Ammon's horn (tissue), 1 donor: ENCODE data around the gene PARD3.
"Not testable (repeated sequence)": the region's sequence is repeated elsewhere in the genome, so short reads cannot be mapped to it uniquely, and the experiment has no call there.

Experiments
- DNase-seq: peaks from one replicate; pipeline ENCODE4 v3.0.0-alpha.2; 2016; ENCODE audit warnings: low spot score

The PARD3 gene

DNA sequence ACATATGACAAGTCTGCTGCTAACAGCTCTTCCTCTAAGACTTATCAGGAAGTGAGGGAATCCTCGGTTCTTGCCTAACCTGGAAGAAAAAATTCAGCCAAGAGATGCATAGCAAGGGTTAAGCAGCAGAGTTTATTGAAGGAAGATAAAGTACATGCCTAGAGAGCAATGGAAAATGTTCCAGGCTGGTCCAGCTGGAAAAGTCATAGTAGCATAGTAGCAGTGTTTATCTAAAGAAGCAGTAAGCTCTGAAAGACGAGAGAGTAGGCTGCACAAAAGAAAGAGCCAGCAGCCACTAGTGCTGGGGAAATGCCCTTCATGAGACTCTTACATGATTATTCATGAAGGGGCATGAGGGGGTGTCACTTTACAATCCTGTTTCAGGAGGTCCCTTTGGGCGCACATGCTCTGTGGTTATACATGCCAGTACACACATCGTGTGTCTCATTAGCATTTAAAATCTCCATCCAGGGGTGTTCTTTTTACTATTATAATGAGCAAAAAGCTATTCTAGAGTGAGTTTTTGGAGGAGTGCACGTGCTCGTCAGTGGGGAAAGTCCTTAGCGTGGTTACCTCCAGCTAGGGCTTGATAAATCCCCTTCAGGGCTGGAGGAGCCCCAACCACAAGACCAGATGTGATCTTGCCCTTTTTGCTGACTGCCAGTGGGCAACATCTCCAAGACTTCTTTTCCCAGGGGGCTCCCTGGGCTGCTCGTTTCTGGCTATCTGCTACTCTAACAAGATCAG is 716.1 kb downstream of the PARD3 start:
- no peak for DNase-seq

DNA sequence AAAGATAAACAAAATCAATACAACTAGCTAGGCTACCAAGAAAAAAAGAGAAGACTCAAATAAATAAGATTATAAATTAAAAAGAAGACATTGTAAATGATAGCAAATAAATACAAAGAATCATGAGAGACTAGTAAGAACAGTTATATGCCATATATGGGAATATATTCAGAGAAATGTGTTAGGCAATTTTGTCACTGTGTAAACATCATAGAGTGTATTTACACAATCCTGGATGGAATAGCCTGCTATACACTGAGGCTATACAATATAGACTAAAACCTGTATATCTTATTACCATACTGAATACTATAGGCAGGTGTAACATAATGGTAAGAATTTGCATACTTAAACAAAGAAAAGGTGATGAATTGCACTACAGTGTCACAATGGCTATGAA is 717.4 kb downstream of the PARD3 start:
- no peak for DNase-seq

DNA sequence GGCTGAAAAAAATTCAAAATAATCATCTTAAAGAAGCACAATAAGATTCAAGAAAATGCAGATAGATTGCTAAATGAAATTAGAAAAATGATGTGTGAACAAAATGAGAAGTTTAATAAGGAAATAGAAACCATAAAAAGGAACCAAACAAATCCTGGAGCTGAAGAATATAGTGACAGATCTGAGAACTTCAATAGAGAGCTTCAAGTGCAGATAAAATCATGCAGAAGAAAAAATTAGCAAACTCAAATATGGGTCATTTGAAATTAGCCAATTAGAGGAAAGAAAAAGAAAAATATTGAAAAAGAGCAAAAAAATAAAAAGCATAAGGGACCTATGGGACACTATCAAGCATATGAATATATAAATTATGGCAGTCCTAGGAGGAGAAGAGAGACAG is 720.1 kb downstream of the PARD3 start:
- DNase-seq: no peak

DNA sequence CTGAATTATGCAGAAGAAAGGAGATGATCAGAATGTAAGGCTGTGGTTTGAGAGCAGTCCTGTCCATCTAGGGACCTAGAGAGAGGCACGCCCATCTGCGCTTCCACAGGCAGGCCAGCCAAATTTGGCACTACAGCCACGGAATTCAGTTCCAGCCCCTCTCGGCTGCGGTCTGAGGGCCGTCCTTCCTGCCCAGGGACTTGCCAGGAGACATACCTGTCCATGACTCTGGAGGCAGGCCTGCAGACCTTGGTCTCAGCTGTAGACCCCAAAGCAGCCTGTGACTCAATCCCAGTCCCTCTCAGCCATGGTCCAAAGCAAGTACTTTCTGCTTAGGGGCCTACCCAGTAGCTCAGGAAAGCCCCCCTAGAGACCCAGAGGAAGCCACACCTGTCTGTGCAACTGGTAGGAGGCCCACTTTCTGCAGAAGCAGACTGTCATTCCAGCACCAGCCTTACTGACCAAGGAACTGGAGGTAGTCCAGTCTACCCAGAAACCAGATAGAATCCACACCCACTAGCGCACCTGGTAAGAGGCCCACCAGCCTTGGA is 720.9 kb downstream of the PARD3 start:
- no peak for DNase-seq

DNA sequence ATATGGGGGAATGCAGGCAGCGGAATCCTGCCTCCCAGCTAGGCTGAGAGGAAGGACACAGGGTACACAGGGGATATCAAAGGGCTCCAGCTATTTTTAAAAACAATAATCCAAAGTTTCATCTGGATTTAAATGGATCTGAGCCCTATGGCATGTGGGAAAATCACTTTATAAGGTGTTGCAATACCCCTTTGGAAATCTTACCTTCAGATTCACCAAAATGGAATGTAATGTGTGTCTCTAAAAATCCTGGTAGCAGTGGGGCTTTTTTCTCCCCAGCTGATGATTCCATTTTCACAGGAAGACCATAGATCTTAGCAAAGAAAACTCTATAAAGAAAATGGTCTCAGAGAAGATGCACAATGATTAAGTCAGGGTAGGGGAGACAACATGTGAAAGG is 722.2 kb downstream of the PARD3 start:
- no peak for DNase-seq

DNA sequence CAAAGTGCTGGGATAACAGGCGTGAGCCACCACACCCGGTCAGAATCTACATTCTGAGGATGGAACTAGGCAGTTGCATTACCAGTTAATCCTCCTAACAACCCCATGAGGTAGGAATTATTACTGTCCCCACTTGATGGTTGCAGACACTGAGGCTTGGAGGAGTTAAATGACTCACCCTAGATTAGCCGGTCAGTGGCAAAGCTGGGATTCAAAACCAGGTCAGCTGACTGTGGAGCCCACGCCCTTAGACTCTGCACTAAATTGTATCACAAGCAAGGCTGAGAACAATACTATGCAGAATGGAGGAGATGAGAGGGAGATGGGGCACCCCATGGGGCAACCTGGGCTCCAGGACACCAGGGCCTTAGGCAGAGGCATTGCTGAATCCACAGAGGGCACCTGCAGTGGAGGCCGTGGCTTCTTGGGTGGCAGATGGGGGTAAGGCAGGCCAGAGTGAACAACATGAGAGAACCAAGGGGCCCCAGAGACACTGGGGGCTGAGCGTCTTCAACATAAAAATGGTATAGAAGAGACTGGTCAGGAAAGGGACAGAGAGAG is 723.4 kb downstream of the PARD3 start:
- DNase-seq: no peak

DNA sequence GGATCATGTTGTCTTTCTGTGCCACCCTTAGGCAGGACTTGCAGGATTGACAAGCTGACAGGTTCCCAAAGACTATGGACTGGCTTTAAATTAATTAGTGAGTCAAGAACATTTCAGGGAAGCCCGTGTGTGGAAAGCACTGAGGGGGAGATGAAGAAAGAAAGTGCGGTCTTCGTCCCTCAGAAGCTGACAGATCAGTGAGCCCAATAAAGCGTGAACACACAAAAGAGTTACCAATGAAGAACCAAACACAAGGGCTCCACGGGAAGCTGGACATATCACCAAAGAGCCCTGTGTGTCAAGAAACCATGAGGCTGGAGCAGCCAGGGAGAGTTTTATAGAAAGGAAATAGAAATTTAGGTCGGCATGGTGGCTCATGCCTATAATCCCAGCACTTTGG is 725.8 kb downstream of the PARD3 start:
- DNase-seq: no peak

DNA sequence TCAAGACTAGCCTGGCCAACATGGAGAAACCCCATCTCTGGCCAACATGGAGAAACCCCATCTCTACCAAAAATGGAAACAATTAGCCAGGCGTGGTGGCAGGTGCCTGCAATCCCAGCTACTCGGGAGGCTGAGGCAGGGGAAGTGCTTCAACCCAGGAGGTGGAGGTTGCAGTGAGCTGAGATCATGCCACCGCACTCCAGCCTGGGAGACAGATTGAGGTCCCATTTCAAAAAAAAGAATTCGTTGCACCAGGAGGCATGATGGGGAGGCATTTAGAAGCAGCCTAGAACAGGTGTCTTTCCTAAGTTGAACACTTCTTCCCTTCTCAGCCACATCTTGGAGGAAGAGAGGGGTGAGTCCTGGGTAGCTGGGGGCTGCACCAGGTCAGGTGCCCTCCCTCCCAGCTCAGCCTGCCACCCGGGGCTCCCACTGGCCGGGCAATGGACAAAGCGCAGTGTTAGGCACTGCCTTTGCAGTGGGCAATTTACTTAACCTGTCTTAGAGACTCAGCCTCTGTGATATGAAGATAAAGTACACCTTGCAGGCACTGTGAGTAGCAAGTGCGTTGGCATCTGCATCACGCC is 726.8 kb downstream of the PARD3 start:
- no peak for DNase-seq

DNA sequence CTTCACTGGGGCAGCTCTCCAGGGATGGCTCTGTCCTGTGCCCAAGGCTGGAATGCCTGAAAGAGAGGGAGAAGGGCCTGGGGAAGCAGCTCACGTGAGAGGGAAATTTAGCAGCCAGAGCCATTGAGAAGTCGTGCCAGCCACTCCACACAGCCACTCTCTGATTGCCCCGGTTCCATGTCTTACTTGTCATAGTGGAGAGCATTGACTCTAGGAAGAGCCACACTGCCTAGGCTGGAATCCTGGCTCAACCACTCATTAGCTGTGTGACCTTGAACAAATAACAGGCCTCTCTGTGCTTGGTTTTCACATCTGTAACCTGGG is 728.0 kb downstream of the PARD3 start:
- DNase-seq: no peak

DNA sequence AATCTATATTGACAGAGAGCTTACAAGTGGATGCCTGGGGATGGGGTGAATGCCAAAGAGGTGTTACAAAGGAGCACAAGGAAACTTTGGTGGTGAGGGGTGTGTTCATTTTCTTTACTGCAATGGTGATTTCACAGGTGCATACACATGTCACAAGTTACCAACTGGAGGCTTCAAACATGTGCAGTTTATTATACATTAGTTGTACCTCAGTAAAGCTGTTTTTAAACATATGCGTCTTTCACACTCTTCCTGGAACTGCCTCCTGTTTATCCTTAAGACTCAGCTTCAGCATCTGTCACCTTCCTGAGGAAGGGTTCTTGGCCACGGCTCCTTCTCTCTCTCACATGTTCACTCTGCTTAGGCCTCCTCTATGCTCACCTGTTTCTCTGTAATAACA is 731.5 kb downstream of the PARD3 start:
- no peak for DNase-seq

DNA sequence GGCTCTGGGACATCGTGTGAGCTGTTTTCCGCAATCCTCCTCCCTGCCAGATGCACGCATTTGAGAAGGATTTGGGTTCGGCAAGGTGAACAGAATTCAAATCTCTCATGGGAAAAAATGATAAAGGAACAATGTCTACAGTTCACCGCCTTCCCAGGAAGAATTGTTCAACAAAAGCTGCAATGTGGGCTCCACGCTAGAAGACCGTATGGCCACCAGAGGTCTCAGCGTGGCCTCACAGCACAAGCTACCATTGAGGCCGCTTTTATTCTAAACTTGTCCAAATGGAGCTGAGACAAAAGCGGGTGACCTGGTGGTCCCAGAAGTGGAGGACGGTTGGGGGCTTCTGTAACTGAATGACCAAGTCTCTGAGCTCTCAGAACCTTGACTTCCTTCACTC is 733.1 kb downstream of the PARD3 start:
- no peak for DNase-seq

DNA sequence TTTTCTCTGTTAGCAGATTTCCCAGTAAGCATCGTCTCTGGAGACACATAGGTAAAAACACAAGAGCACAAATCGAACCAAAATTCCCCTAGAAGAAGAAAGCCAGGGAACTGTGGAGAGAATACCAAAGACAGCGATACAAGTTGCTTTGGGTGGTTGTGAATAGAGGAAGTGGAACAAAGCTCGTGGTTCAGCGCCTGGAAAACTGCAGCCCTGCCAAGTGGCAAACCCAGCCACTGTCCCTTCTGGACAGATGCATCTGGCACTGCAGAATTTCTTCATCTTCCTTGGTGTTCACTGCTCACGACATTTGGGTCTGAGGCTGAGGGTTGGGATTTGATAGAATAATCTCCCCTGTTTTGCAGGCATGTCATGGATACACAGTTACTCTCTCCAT is 733.8 kb downstream of the PARD3 start:
- no peak for DNase-seq

DNA sequence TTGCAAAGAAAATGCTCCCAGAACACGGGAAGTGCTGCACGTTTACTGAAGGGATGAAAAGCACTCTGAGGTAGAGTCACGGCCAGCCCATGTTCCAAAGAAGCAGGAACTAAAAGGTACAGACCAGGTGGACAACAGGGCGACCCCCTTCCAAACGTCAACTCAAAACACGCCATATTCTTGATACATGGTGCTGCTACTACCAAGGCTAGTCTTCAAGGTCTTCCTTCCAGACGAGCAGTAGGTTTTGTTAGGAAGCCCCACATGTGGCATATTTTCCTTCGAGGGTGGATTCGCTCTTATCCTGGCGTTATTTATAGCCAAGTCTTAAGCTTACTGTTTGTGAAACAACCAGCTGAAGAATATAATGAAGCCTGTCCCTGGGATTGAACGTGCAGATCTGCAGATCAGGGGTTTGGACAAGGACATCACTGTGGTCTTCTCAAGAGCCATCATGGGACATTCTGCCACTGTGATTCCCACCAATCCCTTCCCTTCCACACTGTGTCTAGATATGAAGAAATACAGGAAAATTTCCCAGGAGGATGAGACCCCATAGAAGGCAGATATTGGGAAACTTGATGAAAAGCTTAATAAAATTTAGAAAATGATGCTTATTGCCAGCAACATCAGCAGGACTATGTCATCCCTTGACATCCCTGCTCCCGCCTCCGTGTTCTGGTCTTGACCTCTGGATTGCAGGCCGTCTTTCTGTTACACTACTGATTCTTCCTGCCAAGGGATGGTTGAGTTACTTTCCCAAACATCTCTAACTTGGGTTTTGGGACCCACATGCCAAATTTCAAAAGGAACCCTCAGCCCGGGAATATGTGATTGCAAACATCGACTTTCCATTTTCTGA is 734.4 kb downstream of the PARD3 start:
- no peak for DNase-seq

DNA sequence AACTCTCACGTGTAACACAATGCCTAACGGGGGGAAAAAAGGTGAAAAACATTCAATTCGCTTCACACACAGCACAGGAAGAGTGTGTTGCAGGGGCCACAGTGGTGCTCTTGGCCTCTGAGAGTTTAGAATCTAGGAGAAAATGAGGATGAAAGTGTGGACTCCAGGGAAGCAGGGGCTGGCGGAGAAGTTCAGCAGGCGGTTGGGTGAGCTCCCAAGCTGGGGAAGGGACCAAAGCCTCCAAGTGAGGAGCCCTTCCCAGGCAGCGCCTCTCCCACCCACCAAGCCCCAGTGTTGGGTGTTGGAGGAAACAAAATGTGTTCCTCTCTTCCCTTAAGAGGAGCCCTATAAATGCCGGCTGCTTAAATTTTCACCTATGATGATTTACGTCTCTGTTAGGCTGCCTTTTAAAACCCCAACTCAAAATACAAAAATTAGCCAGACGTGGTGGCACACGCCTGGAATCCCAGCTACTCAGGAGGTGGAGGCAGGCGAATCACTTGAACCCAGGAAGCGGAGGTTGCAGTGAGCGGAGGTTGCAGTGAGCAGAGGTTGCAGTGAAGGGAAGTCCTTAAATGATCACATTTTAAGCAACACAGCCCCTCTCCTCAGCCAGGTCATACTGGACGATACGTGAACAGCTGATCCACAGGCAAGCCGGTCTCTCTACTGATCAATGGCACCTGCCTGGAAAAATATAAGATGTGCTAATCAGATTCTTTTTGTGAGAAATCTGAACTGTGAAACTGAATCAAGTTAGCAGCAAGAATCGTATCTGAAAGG is 735.2 kb downstream of the PARD3 start:
- DNase-seq: no peak

DNA sequence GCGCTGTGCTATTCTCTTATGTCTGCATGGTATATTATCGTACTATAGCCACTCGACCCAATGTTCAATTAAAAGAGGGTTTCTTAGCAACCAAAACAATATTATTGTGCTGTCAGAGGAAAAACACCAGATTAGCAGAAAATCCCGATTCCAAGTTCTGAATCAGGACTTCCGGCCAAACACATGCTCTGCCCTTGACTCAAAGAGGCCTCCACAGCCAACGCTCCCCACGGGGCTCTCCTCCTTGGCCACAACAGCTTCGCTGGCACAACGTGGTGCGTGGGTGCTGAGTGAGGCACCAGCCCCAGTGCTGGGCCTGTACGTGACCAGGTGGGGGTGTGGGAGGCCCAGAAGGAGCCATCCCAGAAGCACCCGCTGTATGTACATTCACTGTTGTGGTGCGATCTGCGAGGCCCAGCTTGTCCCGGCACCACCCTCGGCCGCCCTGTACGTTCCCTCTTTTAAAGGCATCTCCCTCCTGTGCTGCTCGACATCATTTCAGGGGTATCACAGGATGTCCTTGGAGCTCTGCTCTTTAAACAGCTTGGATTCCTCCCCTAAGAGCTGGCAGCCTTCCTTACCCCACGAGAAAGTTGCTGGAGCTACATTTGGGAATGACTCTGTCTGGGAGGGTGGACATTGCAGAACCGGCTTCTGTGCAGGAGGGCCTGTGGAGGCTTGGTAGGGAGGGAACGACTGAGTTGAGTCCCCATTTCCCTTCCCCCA is 736.2 kb downstream of the PARD3 start:
- peak; percentile 30 for DNase-seq

DNA sequence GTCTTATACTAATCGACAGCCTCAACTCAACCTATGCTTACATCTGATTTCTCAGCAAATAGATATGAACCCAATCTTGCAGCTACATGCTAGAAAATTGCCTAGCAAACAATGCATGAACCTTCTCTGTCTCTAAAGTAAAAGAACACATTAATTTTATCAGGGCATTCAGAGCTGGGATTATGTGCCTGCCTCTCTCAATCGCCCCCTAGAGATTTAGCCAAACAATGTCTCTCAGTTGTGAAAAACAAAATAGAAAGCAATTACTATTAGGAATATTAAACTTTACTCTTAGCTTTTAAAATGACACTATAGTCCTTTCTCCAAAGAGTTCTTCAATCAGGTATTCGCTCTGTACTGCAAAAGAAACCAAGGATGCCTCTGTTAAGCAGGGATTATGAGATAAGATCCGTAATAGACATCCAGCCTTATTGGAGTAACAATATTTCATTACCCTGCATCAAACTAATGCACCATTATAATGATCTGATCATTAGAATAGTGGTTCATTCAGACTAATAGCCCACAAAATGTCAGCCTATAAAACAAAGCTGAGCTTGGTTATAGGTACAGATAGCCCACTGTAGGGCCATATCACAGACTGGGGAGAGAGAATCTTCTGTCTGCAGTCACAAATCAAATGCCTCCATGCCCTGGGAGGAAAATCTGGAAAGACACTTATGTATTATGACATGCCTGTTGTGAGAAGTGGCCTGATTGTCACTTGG is 736.9 kb downstream of the PARD3 start:
- no peak for DNase-seq

DNA sequence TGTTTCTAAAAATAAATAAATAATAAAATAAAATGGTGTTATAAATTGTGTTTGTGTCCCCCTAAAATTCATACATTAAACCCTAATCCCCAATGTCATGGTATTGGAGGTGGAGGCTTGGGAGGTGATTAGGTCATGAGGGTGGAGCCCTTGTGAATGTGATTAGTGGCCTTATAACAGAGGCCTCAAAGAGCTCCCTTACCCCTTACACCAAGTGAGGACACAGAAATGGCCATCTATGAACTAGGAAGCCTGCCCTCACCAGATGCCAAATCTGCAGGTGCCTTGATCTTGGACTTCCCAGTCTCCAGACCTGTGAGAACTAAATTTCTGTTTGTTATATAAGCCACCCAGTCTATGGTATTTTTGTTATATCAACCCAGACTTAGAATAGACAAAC is 738.7 kb downstream of the PARD3 start:
- DNase-seq: no peak

DNA sequence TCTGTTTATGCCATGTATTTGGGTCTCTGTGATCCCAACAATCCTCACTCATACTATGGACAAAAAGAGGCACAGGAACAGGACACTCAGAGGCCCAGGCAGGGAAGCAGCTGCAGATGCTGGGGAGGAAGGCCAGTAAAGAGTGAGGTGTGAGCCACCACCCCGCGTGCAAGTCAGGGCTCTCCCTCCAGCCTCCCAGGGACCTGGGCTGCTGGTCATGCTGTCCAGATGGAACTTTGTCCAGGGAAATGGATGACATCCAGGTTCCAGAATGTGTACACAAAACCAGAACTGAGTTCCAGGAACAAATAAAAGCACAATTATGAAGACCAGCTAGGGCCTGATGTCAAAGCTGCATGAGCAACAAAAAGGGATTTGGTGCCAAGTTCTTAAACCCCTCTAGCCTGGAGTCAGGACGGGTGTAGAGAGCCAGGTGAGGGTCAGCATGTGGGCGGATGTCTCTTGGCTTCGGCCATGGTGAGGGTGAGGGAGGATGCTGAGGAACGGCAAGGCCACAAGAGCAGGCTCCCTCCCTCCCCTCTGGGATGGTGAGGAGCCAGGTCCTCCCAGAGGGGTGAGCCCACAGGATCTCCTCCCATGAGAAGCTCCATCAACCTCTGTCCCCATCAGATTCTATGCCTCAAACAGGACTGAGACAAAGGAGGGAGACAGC is 739.7 kb downstream of the PARD3 start:
- DNase-seq: no peak

DNA sequence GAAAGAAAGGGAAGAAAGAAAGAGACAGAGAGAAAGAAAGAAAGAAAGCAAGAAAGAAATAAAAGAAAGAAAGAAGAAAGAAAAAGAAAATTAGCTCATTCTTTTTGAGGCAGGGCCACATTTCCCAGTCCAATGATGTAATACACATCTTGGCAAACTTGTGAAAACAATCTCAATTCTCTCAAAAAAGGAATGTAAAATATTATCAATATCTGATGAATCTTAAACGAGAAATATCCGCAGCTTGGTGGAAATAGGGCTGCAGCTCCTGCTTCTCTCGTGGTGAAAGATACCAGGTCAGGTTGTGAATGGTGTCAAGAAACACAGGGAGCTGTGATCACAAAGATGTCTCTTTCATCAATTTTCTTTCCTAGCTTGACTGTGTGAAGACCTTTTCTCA is 741.0 kb downstream of the PARD3 start:
- no peak for DNase-seq

DNA sequence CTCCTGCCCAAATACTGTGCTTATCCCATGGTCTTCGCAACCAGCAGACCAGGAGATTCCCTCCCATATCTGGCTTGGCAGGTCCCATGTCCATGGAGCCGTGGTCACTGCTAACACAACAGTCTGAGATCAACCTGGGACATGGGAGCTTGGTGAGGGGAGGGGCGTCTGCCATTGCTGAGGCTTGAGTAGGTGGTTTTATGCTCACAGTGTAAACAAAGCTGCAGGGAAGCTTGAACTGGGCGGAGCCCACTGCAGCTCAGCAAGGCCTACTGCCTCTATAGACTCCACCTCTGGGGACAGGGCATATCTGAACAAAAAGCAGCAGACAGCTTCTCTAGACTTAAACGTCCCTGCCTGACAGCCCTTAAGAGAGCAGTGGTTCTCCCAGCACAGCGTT is 747.4 kb downstream of the PARD3 start:
- DNase-seq: not testable (repeated sequence)
